Uterus (tissue), 2 donors: ENCODE data around the gene CFAP43.
"Not testable (repeated sequence)": the region's sequence is repeated elsewhere in the genome, so short reads cannot be mapped to it uniquely, and the experiment has no call there.

Source experiments
- POLR2A ChIP-seq, 2 donors: fragments of 450-650 bp; IDR thresholded peaks; one replicate each; pipeline ENCODE4 v1.6.1; 2016; ENCODE audit warnings: antibody characterized with exemption in 2 of 2, mild to moderate bottlenecking in 1 of 2, moderate library complexity in 1 of 2
- TF ChIP-seq, protein P1 (sequence below), 4 experiments: fragments of 200-600 bp in 2 of 4; fragments of 450-650 bp in 2 of 4; sonication (generic) in 2 of 4; IDR thresholded peaks; one replicate each; pipeline ENCODE4 v1.5.1; 2016 to 2019; ENCODE audit warnings: antibody characterized with exemption in 4 of 4, mild to moderate bottlenecking in 2 of 4, moderate library complexity in 1 of 4

DNA sequence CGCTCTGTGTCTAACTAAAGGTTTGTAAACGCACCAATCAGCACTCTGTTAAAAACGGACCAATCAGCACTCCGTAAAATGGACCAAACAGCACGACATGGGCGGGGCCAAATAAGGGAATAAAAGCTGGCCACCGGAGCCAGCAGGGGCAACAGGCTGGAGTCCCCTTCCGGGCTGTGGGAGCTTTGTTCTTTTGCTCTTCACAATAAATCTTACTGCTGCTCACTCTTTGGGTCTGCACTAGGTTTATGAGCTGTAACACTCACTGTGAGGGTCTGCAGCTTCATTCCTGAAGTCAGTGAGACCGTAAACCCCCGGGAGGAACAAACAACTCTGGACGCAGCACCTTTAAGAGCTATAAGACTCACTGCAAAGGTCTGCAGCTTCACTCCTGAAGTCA is 16.8 kb upstream of the CFAP43 start:
- TF ChIP-seq, protein P1, sequence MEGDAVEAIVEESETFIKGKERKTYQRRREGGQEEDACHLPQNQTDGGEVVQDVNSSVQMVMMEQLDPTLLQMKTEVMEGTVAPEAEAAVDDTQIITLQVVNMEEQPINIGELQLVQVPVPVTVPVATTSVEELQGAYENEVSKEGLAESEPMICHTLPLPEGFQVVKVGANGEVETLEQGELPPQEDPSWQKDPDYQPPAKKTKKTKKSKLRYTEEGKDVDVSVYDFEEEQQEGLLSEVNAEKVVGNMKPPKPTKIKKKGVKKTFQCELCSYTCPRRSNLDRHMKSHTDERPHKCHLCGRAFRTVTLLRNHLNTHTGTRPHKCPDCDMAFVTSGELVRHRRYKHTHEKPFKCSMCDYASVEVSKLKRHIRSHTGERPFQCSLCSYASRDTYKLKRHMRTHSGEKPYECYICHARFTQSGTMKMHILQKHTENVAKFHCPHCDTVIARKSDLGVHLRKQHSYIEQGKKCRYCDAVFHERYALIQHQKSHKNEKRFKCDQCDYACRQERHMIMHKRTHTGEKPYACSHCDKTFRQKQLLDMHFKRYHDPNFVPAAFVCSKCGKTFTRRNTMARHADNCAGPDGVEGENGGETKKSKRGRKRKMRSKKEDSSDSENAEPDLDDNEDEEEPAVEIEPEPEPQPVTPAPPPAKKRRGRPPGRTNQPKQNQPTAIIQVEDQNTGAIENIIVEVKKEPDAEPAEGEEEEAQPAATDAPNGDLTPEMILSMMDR (IDR thresholded peaks at IDR 0.05), result not testable (repeated sequence)
- TF ChIP-seq POLR2A (IDR thresholded peaks at IDR 0.05), result not testable (repeated sequence)
